Esophagus squamous epithelium (tissue), 5 donors: Measurements from ENCODE around the gene TSR3. TPM values are rescaled to one million over a fixed set of nuclear protein-coding genes. Genes with fewer than 3 reads are reported as not detected.

Experiments used
- DNase-seq: peaks from one replicate; lab custom pipeline; 2025; lab: John Stamatoyannopoulos, UW
- H3K27ac ChIP-seq, 4 donors: fragments of 200-600 bp; sonication (generic); one replicate each; pipeline ENCODE4 v1.5.1; 2016 to 2019; ENCODE audit warnings: mild to moderate bottlenecking in 1 of 4
- H3K27me3 ChIP-seq, 4 donors: fragments of 200-600 bp; sonication (generic); 1 replicate in 3 of 4; 2 replicates in 1 of 4; pipeline versions ENCODE4 v1.5.1 to v1.6.0; 2017 to 2021; ENCODE audit warnings: antibody characterized with exemption in 1 of 4
- H3K36me3 ChIP-seq, 3 donors: fragments of 200-600 bp; sonication (generic); one replicate each; pipeline ENCODE4 v1.5.1; 2016 to 2019
- H3K4me1 ChIP-seq, 3 donors: fragments of 200-600 bp; sonication (generic); one replicate each; pipeline ENCODE4 v1.5.1; 2017 to 2019
- H3K4me3 ChIP-seq, 4 donors: fragments of 200-600 bp; sonication (generic); 1 replicate in 3 of 4; 2 replicates in 1 of 4; pipeline ENCODE4 v1.5.1; 2016 to 2019; ENCODE audit warnings: mild to moderate bottlenecking in 2 of 4, moderate library complexity in 1 of 4
- H3K9me3 ChIP-seq, 3 donors: fragments of 200-600 bp; sonication (generic); one replicate each; pipeline ENCODE4 v1.5.1; 2016 to 2019
- POLR2A ChIP-seq, 4 donors: fragments of 450-650 bp; IDR thresholded peaks; one replicate each; pipeline ENCODE4 v1.6.1; 2017; ENCODE audit warnings: antibody characterized with exemption in 4 of 4, mild to moderate bottlenecking in 4 of 4, moderate library complexity in 3 of 4
- WGBS, 2 donors: methylation state at CpG; one replicate each; pipeline ENCODE4 v1.1.5; 2018; 5-methylcytosine and 5-hydroxymethylcytosine counted together
- intact Hi-C: fragments of 100-400 bp; cut with DNase I; formaldehyde crosslinking; loops from one replicate; pipeline ENCODE4 v1.15.0; 2022
- total RNA-seq, 4 donors: library from RNA; depleted of rRNA; stranded (reverse); fragments of >200 nt; gene quantifications; one replicate each; pipeline ENCODE4 v1.1.0, GENCODE V29; 2016
- TF ChIP-seq, protein P1 (sequence below), 6 experiments: fragments of 450-650 bp in 4 of 6; fragments of 200-600 bp in 2 of 6; sonication (generic) in 2 of 6; IDR thresholded peaks; one replicate each; pipeline ENCODE4 v1.5.1; 2016 to 2019; ENCODE audit warnings: antibody characterized with exemption in 6 of 6, mild to moderate bottlenecking in 4 of 6, moderate library complexity in 4 of 6
- donor health status: DM: yes; HTN: yes; CAD: no.

TSR3 gene
- total RNA-seq, 4 donors from 2014 or later = 57.6 to 87.4 (median 70.5) TPM

DNA sequence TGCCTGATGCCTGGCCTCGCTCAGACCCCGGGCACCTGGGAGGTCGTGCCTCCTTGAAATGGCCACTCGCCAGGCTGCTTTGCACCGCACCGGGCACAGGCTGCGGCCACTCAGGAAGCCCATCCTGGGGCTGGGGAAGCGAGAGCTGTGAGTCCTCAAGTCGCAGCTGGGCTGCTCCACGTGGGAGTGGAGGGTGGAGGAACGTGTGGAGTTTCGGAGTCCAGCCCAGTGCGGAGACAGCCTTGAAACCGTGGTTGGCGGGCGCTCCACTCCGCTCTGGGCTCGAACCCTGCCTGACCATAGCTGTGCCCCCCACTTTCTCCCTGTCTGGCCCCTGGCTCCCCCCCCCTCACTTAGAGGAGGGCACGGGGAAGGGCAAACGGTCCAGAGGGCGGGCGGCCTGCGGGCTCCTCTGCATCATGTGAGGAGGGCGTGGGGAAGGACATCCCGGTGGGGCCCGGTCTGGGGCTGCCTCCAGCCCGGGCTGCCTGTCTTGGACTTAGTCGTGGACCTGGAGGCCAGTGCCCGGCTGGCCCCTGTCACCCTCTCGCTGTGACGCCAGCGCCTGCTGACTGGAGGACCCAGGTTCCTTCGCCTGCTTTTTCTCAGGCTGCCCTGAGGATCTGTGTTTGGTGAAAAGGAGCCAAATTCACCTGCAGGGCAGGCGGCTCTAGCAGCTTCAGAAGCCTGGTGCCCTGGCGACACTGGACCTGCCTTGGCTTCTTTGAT lies 39.8 kb downstream of the TSR3 start:
- Histone ChIP-seq H3K9me3 (no peaks in the 10 kb centered on the region), H3K27me3 (no peaks in the 10 kb centered on the region), H3K4me3 (peak overlapping the region; percentile 68 to 93 (median 82)), H3K4me1 (peaks cover 24 to 62% (median 36%) of the 10 kb centered on the region in 3 donors), H3K27ac (peak overlapping the region in 3 of 4 donors; percentile 77 to 99 (median 99)), H3K36me3 (peaks cover 33 to 46% (median 34%) of the 10 kb centered on the region in 3 donors)
- DNase-seq = no peak
- intact Hi-C loops = no loop called here
- TF ChIP-seq, protein P1, sequence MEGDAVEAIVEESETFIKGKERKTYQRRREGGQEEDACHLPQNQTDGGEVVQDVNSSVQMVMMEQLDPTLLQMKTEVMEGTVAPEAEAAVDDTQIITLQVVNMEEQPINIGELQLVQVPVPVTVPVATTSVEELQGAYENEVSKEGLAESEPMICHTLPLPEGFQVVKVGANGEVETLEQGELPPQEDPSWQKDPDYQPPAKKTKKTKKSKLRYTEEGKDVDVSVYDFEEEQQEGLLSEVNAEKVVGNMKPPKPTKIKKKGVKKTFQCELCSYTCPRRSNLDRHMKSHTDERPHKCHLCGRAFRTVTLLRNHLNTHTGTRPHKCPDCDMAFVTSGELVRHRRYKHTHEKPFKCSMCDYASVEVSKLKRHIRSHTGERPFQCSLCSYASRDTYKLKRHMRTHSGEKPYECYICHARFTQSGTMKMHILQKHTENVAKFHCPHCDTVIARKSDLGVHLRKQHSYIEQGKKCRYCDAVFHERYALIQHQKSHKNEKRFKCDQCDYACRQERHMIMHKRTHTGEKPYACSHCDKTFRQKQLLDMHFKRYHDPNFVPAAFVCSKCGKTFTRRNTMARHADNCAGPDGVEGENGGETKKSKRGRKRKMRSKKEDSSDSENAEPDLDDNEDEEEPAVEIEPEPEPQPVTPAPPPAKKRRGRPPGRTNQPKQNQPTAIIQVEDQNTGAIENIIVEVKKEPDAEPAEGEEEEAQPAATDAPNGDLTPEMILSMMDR (IDR thresholded peaks at IDR 0.05) = no peak
- TF ChIP-seq POLR2A (IDR thresholded peaks at IDR 0.05) = no peak
- 19 to 30% methylated on average over 4 to 8 of the region's 35 CpGs for WGBS, 2 donors

DNA sequence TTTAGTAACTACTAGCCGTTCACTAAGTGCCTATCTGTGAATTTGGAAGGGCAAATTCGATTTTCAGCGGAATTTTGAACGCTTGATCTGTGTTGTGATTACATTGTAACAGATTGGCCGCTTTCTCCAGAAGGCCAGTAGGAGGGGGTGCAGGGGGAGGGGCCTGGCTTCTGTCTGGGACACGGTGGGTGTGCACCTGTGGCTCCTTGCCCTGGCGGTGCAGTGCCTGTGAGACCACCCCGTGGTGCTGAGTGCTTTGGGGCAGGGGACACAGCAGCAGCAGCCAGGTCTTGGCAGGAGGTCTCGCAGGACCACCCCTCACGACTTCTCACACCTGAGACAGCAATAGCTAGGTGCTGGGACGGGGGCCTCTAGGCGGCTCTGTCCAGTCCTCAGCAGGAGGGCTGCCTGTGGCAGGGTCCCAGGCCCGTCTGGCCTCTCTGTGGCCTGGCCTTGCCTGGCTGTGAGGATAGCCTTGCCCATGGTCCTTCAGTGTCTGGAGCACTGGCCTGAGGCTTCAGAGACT lies 40.4 kb downstream of the TSR3 start:
- intact Hi-C loops = no loop called here
- WGBS, 2 donors = 0 to 12% methylated on average over 3 to 12 of the region's 13 CpGs
- Histone ChIP-seq H3K9me3 (no peaks in the 10 kb centered on the region), H3K36me3 (peaks cover 27 to 40% (median 28%) of the 10 kb centered on the region in 3 donors), H3K4me1 (peaks cover 24 to 62% (median 36%) of the 10 kb centered on the region in 3 donors), H3K4me3 (peak overlapping the region; percentile 68 to 93 (median 82)), H3K27me3 (no peaks in the 10 kb centered on the region), H3K27ac (peak overlapping the region in 3 of 4 donors; percentile 77 to 99 (median 99))
- DNase-seq = no peak
- no peak for TF ChIP-seq POLR2A (IDR thresholded peaks at IDR 0.05)
- TF ChIP-seq, protein P1 (IDR thresholded peaks at IDR 0.05) = no peak

DNA sequence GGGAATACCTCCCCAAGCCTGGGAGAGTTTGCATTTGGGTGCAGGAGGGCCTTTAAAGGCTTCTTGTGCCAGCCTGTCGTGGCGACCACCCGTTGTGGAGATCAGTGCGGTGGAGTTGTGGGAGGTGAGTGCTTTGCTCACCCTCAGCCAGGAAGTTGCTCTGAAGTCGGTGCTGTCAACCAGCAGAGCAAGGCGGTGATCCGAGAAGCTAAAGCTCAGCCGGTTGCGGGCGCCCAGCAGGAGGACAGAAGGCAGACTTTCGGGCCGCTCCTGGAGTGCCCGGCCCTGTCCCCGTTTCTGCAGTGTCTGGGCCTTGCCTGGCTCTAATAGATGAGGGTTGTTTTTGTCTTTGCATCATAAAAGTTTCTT lies 40.9 kb downstream of the TSR3 start:
- Histone ChIP-seq H3K27me3 (no peaks in the 10 kb centered on the region), H3K27ac (peak overlapping the region; percentile 77 to 99 (median 99)), H3K4me3 (peak overlapping the region; percentile 68 to 93 (median 82)), H3K4me1 (peaks cover 24 to 62% (median 36%) of the 10 kb centered on the region in 3 donors), H3K36me3 (peaks cover 23 to 35% (median 24%) of the 10 kb centered on the region in 3 donors), H3K9me3 (no peaks in the 10 kb centered on the region)
- intact Hi-C loops = no loop called here
- DNase-seq = no peak
- WGBS, 2 donors = 3 to 4% methylated on average over 4 to 13 of the region's 14 CpGs
- TF ChIP-seq, protein P1 (IDR thresholded peaks at IDR 0.05) = no peak
- no peak for TF ChIP-seq POLR2A (IDR thresholded peaks at IDR 0.05)

DNA sequence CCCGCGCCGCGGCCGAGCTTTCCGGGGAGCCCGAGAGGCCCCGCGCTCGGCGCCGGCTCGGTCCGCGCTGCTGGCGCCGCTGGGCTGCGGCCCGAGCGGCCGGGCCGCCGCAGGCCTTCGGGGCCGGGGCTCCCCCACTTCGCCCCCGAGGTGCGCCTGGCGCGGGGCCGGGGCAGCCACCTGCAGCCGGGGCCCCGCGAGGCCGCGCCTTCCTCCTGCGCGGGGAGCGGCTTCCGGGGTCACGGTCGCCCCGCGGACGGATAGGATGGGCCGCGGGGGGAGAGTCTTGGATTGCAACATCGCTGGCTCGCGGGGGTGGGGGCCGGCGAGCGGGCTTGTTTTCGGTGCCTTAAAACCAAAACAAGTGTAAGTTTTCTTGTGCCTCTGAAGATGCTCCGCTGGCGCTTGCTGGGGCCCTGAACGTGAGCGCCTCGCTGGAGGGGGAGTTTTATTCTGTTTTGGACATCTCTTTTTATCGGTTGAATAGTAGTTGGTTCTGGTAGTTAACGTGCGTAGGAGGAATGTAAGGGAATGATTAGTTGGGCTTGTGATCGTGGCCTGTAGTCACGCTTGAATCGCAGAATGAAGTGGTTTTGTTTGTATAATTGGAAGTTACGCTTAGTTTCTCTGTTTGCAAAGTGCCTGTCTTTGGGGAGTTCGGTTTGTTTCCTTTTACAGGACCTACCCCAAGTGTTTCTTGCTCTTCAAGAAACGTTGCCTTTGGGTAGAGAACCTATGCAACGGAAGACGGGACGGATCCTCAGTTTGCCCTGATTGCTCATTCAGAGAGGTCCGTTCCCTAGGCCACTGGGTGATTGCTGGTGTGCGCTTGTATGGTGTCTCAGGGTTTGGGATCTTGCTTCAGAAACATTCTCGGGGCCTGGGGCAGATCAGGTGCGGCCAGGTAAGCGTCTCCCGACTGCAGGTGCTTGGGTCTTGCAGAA lies 41.5 kb downstream of the TSR3 start:
- Histone ChIP-seq H3K27me3 (no peaks in the 10 kb centered on the region), H3K36me3 (peaks cover 16 to 29% (median 18%) of the 10 kb centered on the region in 3 donors), H3K27ac (peak overlapping the region; percentile 77 to 99 (median 99)), H3K4me1 (peaks cover 24 to 61% (median 36%) of the 10 kb centered on the region in 3 donors), H3K4me3 (peak overlapping the region; percentile 68 to 93 (median 82)), H3K9me3 (no peaks in the 10 kb centered on the region)
- TF ChIP-seq, protein P1 (IDR thresholded peaks at IDR 0.05) = no peak
- TF ChIP-seq POLR2A (IDR thresholded peaks at IDR 0.05) = no peak
- no peak for DNase-seq
- intact Hi-C loops = no loop called here
- 1 to 2% methylated on average over 11 to 20 of the region's 77 CpGs for WGBS, 2 donors
